ENCODE measurements around the gene B4GALNT2.
A peak's percentile ranks its signal among the peaks of the same experiment; 100 is the strongest.
"Not testable (repeated sequence)": the region's sequence is repeated elsewhere in the genome, so short reads cannot be mapped to it uniquely, and the experiment has no call there.

B4GALNT2 gene

DNA sequence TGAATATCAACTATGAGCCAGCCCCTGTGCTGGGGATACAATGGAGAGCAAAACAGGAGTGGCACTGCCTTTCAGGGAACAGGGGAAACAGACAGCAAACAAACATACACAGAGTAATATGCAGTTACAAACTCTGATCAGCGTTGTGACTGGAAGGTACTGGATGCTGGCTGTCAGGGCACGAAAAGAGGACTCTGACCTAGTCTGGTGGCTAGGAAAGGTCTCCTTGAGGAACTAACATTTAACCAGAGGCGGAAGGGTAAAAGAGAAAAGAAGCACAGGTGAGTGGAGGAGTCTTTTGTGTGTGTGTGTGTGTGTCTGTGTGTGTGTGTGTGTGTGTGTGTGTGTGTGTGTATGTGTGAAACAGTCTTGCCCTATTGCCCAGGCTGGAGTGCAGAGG is 12.4 kb upstream of the B4GALNT2 start:
- no peak for DNase-seq

DNA sequence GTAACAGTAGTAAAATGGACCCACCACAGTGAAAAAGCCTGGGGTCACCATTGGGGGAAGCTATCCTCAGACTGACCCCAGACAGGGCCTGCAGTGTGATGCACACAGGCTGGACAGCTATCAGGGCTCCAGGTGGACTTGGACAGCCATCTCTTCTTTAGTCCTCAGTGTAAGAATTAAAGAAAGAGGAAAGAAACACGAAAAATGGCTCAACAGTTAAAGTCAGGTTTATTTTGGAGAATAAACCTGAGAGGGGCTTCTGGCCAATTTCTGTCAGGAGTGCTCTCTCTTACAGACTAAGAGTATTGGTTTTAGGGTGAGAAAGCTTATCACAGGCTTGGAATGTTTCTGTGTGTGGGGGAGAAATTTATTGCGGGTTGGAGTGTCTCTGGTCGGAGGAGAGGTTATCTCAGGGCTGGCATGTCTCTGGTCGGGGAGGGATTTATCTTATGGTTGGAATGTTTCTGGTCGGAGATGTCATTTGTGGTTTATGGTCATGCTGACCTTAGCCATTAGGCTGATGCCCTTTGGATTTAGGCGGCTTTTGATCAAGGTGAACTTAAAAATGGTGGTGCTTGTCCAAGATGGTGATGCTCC is 10.8 kb upstream of the B4GALNT2 start:
- DNase-seq, result no peak

DNA sequence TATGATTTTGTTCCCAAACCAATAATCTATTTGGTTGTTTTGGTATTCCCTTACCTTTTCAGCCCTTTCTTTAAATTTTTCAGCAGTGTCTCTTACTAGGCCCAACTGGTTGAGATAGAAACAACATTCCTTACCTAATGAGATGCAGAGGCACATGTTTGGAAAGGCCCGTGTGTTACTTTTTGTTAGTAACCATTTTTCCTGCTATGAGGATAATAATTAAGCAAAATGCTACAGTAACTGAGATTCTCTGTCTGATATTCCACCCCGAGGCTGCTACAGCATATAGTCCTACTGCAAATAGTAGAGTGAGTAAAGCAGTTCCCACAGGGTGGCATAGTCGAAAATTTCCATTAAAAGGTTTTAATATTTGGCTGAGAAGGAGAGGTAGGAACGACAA is 10.0 kb upstream of the B4GALNT2 start:
- DNase-seq, result no peak

DNA sequence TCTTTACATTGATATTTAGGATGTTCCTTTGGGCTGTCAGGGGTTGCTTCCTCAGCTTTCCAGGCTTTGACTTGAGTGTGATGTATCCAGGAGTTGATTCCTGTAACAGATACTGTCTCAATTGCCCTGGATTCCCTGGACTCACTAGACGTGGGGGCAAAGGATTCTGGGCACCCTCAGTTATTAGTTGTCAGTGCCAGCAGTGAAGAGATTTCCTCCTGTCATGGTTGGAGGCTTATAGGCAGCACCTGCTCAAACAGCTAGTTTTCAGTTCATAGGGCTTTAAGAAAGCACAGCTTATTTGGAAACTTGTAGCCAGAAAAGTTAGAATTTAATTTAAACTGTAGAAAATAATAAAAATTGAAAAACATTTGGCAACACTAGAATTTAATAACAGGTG is 9.5 kb upstream of the B4GALNT2 start:
- DNase-seq, result no peak

DNA sequence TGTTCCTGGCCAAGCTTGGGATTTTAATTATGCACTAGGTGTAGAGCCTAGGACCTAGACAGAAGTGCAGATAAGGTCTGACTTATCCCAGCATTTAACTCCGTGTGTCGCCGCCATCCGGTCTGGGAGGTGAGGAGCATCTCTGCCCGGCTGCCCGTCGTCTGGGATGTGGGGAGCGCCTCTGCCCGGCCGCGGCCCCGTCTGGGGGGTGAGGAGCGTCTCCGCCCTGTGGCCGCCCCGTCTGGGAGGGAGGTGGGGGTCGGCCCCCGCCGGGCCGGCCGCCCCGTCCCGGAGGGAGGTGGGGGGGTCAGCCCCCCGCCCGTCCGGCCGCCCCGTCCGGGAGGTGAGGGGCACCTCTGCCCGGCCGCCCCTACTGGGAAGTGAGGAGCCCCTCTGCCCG is 7.1 kb upstream of the B4GALNT2 start:
- DNase-seq, result no peak

DNA sequence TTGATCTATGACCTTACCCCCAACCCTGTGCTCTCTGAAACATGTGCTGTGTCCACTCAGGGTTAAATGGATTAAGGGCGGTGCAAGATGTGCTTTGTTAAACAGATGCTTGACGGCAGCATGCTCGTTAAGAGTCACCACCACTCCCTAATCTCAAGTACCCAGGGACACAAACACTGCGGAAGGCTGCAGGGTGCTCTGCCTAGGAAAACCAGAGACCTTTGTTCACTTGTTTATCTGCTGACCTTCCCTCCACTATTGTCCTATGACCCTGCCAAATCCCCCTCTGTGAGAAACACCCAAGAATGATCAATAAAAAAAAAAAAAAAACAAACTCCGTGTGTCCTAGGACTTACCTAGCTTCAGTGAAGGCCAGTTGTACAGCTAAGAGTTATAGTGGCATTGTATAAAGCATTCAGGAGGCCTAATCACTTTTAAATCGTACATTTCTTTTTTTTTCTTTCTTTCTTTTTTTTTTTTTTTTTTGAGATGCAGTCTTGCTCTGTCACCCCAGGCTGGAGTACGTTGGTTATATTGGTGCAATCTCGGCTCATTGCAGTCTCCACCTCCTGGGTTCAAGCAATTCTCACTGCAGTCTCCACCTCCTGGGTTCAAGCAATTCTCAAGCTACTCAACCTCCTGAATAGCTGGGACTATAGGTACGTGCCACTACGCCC is 6.2 kb upstream of the B4GALNT2 start:
- DNase-seq, result not testable (repeated sequence)

DNA sequence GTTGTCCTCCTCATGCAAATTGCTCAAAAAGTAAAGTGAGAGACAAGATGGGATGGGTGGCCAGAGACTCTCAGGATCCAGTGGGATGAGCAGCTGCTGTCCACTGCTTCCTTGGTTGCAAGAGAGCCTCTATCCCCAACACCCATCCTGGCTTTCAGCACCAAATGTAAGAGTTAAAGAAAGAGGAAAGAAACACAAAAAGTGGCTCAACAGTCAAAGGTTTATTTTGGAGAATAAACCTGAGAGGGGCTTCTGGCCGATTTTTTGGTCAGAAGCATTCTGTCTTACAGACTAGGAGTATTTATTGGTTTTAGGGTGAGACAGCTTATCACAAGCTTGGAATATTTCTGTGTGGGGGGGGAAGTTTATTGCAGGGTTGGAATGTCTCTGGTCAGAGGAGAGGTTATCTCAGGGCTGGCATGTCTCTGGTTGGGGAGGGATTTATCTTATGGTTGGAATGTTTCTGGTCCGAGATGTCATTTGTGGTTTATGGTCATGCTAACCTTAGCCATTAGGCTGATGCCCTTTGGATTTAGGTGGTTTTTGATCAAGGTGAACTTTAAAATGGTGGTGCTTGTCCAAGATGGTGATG is 3.1 kb upstream of the B4GALNT2 start:
- not testable (repeated sequence) for DNase-seq

DNA sequence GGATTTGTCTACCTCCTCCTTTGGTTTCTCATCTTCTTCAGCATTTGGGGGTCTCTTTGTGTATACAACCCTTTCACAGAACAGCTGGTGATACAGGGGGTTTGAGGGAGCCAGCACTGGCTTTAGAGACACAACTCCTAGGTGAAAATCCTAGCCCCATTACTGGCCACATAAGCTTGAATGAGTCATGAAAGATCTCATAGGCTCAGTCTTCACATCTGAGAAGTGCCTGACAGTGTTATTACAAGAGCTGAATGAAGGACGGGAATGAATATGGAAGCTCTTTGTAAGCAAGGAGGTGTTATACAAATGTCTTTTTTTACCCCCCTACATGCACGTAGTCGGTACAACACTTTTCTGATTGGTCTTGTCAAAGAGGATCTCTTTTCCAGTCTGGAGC is 1.7 kb upstream of the B4GALNT2 start:
- no peak for DNase-seq

DNA sequence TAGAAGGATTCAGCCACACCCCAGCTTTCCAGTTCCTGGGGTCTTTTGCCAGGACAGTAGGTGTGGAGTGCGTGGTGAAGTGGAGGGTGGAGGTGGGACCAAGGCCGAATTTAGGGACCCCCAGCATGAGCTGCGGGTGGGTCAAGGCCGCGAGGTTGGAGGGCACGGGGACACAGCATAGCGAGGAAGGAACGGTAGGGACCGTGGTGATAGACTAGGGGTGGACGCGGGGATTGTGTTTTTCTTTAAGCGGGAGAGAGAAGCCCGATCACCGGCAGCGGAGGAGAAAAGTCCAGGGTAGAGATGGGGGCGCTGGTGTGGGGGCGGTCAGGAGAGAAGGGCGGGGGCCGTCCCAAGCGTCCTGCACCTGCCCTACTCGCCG is 261 bp upstream of the B4GALNT2 start:
- no peak for DNase-seq

DNA sequence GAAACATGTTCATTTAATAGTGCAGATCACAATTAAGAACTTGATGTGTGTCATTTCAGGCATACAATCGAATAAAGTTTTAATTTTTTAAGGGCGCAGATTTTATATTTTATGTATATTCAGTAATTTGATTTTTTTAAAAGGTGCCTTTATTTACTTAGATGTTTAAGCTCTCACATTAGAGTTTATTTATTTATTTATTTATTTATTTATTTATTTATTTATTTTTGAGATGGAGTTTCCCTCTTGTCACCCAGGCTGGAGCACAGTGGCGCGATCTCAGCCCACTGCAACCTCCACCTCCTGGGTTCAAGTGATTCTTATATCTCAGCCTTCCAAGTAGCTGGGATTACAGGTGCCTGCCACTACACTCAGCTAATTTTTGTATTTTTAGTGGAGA is 3.8 kb downstream of the B4GALNT2 start:
- no peak for DNase-seq

DNA sequence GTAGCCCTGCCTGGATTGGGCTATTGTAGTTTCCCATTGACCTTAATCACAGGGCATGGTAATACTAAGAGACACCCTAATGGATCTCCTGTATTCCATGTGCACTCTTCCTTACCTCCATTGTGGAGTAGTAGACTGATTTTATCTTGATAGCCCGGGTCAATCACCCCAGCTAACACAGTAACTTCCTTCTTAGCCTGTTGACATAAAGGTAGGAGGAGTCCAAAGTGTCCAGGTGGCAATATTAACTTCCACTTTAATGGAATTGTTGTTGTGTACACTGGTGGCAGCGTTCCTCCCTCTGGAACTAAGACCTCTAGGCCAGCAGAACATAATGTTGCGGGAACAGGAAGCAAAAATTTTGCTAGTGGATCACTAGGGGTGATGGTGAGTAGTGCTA is 13.1 kb downstream of the B4GALNT2 start:
- DNase-seq, result not testable (repeated sequence)

DNA sequence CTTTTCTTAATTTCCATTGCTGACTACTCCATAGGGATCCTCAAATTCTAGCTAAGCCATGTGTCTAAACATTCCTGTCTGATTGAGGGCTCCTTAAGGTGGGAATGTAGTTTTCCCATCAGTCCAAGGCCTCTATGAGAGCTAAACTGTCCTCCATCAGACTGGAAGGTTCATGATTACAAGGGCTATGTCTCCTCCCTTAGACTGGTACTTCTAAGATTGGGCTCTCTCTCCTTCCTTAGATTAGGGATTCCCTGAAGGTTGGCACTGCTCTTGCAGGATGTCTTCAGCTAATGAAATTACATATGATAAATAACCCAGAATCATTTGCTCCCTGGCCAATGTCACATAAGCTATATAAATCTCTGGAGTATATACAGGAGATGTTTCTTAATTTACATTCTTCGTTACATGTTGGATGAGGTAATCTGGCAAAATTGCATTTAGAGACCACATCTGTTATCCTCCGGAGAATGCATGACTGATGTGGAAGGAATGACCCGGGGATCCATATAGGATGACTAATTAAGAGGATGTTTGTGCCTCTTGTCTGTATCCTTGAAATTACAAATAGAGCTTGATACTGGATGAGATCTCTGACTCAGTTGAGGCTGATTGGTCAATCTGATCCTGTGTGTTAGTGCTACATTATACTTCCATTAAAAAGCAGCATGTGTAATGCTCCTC is 14.2 kb downstream of the B4GALNT2 start:
- DNase-seq, result no peak

DNA sequence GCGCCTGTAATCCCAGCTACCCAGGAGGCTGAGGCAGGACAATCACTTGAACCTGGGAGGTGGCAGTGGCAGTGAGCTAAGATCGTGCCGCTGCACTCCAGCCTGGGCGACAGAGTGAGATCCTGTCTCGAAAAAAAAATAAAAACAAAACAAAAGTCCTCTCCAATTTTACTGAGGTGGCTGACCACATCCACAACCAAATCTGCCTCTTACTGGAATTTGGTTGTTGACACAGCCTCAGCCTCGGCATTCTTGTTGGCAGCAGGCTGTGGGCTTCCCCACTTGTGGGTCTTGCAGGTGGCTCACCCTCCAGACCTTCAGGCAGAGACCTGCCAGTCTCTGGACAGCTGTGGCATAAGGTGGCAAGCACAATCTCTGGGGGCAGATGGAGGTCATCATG is 15.6 kb downstream of the B4GALNT2 start:
- DNase-seq, result no peak

DNA sequence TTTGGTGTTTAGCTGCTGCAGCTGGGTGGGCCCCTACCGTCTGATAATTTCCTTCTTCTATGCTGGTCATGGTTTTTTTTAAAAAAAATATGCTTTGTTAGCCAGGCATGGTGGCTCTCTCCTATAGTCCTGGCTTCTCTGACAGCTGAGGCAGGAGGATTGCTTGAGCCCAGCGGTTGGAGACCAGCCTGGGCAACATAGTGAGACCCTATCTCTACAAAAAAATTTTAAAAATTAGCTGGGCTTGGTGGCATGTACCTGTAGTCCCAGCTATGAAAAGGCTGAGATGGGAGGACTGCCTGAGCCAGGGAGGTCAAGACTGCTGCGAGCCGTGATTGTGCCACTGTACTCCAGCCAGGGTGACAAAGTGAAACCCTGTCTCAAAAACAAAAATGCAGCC is 19.4 kb downstream of the B4GALNT2 start:
- no peak for DNase-seq

DNA sequence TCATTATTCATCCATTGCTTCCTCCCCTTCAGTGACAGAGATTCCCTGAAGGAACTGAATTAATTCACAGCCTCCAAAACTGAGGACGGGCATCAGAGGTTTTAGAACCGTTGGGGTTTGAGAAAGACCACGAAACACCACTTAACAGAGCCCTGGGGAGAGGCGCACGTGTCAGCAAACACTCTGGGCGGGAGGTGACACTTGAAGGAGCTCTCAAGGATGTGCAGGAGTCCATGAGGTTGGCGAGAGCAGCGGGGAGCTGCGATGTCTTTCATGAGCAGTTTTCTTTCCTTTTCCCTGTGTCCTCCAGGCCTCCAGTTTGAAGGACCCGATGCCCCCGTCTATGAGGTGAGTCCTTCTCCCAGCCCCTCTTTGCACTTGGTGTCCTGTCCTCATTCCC is 23.7 kb downstream of the B4GALNT2 start:
- DNase-seq, result no peak

DNA sequence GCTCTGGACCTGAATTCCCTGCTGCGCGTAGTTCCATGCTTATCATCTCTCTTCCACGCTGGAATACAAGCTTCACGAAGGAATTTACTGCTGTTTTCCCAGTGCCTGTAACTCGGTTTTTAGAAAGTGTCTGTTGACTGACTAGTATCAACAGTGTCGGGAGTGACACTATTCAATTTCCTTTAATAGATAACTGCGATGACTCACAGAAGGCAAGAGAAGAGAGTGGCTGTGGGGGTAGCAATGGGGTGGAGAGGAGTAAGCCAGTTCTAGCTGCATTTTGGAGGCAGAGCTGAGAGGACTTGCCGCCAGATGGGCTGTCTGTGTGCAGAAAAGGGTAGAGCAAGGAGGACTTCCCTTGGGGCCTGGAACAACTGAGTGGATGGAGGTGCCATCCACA is 25.2 kb downstream of the B4GALNT2 start:
- peak in 1 of 58 donors; percentile 2 for DNase-seq

DNA sequence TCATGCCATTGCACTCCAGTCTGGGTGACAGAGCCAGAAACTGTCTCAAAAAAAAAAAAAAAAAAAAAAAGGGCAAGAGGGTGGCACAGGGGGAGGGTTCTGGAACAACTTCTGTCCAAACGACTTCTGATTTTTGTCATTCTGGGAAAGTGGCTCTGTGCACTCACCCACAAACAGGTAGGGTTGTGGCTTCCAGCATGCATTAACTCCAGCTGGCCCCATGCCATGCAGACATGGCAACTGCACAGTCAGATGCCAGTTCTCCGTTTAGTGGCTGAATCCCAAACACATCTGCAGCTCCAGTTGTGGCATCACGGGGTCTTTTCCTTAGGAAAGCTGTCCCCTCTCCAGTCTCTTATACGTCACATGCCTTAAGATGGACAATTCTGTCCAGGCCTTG is 30.3 kb downstream of the B4GALNT2 start:
- DNase-seq, result no peak

DNA sequence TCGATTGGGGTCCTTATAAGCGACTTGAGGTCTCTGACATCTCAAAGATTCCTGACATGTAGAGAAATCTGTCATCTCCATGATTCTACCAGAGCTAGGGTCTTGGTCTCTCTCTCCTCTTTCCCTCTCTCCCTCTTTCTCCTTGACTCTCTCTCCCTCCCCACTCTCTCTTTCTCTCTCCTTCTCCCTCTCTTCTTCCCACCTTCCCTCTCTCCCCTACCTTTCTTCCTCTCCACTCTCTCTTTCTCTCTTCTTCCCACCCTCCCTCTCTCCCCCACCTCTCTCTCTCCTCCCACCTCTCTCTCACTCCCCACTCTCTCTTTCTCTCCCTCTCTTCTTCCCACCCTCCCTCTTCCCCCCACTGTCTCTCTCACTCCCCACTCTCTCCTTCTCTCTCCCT is 32.6 kb downstream of the B4GALNT2 start:
- DNase-seq, result no peak

DNA sequence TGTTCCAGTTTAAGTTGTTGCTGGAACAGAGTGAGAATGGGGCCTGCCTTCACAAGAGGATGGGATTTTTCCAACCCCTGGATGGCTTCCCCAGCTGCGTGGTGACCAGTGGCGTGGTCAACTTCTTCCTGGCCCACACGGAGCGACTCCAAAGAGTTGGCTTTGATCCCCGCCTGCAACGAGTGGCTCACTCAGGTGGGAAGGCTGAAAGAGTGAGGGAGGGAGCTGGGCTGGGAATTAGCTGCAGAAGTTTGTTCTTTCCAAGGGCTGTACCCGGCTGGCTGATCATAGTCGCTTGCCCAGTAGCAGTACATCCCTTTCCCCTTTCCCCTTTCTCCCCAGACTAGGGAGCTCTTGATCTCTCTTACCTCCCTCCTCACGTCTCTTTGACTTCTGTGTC is 36.1 kb downstream of the B4GALNT2 start:
- no peak for DNase-seq

DNA sequence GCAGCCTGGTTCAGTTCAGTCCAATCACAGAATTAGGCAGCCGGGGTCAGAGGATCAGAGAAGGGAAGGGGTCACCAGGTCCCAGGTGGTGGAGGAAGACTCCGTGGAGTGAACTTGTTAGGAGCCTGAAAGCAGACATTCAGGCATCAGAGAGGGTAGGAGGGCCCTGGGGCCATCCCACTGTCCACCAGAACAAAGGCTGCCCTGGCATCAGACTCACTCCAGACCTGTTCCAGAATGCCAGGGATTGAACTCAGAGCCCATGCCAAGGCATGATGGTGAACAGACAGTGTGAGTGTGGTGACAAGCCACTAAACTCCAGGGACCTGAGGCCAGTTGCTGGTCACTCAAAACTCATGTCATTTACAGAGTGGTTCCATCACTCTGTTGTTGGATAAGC is 37.6 kb downstream of the B4GALNT2 start:
- DNase-seq, result no peak

DNA sequence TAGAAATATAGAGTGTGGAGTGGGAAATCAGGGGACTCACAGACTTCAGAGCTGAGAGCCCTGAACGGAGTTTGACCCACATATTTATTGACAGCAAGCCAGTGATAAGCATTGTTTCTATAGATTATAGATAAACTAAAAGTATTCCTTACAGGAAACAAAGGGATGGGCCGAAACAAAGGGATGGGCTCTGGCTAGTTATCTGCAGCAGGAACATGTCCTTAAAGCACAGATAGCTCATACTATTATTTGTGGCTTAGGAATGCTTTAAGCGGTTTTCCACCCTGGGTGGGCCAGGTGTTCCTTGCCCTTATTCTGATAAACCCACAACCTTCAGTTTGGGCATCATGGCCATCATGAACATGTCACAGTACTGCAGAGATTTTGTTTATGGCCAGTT is 38.1 kb downstream of the B4GALNT2 start:
- DNase-seq, result not testable (repeated sequence)

DNA sequence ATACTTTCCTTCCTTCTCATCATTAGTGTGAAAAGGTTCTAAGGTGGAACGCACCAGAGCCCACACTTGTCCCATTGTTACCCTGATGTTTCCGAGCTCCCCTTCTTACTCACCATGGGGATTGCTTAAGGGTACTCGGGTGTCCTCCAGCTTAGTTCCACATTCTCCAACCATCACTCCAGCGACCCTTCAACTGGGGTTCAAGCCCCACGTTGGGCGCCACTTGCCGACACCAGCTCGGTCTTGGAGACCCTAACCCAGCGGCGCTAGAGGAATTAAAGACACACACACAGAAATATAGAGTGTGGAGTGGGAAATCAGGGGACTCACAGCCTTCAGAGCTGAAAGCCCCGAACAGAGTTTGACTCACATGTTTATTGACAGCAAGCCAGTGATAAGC is 43.4 kb downstream of the B4GALNT2 start:
- not testable (repeated sequence) for DNase-seq

DNA sequence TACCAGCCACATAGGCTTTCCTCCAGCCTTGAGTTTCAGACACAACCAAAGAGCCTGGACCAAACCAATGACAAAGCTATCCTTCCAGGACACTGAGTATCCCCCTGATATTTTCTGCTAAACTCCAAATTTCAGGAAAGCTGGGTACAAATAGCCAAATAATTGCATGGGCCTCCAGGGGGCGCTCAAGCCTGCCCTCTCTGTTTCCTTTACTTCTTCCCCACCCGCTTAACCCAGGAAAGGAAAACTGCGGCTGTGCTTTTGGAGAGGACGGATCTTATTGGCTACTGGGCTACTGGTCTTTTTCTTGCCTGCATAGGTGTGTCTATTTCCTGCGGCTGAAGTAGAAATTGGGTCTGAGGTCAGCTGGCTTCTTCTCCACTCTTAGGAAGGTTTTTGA is 47.7 kb downstream of the B4GALNT2 start:
- DNase-seq, result peak in 31 of 58 donors; percentile 2 to 62 (median 16)

All from anterior cingulate cortex (tissue), 58 donors.